ENCODE results near the gene ZNFX1.

GRCh38 chr20:49231471-49231870, 46.4 kb downstream of the ZNFX1 start:
- TF ChIP-seq CTCF (IDR thresholded peaks at IDR 0.05) (no peak), EZH2 (IDR thresholded peaks at IDR 0.05; ENCODE audit: borderline replicate concordance, insufficient read depth, low read depth, low read length, poor library complexity, severe bottlenecking) (no peak)

Measured in B cell (primary cell).